ENCODE measurements around the gene SCUBE1. TPM values are rescaled to one million over a fixed set of nuclear protein-coding genes. Genes with fewer than 3 reads are reported as not detected.

SCUBE1 gene
- total and polyA plus RNA-seq, 5 donors, result 0.03 to 1.3 (median 0.33) TPM; not detected in 1

- H3K4me3 ChIP-seq (ENCODE audit: low read length), result no peak overlapping the region
- H3K27me3 ChIP-seq (ENCODE audit: control insufficient read depth, insufficient read depth), result no peaks in the 10 kb centered on the region
- ATAC-seq (no peak), DNase-seq (no peak)
- WGBS, result 90% methylated on average over 13 of the region's 13 CpGs
- H3K9me3 ChIP-seq (ENCODE audit: control insufficient read depth, low read length), result no peaks in the 10 kb centered on the region
- peaks cover 7% of the 10 kb centered on the region for H3K4me1 ChIP-seq (ENCODE audit: control insufficient read depth, insufficient read depth, low read length)
- no peak overlapping the region for H3K27ac ChIP-seq (ENCODE audit: low read length)
- intact Hi-C loops (cut with DNase I), result no loop called here
These were observed 75.1 kb downstream of the SCUBE1 start for GRCh38 chr22:43267981-43268660.

GRCh38 chr22:43267332-43267980 lies 75.7 kb downstream of the SCUBE1 start:
- no peaks in the 10 kb centered on the region for H3K27me3 ChIP-seq (ENCODE audit: control insufficient read depth, insufficient read depth)
- WGBS, result 92% methylated on average over 13 of the region's 13 CpGs

GRCh38 chr22:43266076-43266475 lies 77.1 kb downstream of the SCUBE1 start:
- intact Hi-C loops (cut with DNase I), result no loop called here
- H3K4me1 ChIP-seq (ENCODE audit: control insufficient read depth, insufficient read depth, low read length), result peaks cover 7% of the 10 kb centered on the region
- H3K9me3 ChIP-seq (ENCODE audit: control insufficient read depth, low read length), result no peaks in the 10 kb centered on the region
- no peaks in the 10 kb centered on the region for H3K27me3 ChIP-seq (ENCODE audit: control insufficient read depth, insufficient read depth)
- ATAC-seq, result no peak
- WGBS, result 82% methylated on average over 9 of the region's 9 CpGs
- H3K4me3 ChIP-seq (ENCODE audit: low read length), result no peak overlapping the region
- H3K27ac ChIP-seq (ENCODE audit: low read length), result no peak overlapping the region
- no peak for DNase-seq

More at GRCh38 chr22:43267332-43267980, 75.7 kb downstream of the SCUBE1 start:
- Histone ChIP-seq H3K9me3 (ENCODE audit: control insufficient read depth, low read length) (no peaks in the 10 kb centered on the region), H3K27ac (ENCODE audit: low read length) (no peak overlapping the region), H3K4me1 (ENCODE audit: control insufficient read depth, insufficient read depth, low read length) (peaks cover 7% of the 10 kb centered on the region), H3K4me3 (ENCODE audit: low read length) (no peak overlapping the region)
- intact Hi-C loops (cut with DNase I), result no loop called here
- DNase-seq, result no peak
- ATAC-seq, result no peak

GRCh38 chr22:43263645-43264514 lies 79.3 kb downstream of the SCUBE1 start:
- no peaks in the 10 kb centered on the region for H3K27me3 ChIP-seq (ENCODE audit: control insufficient read depth, insufficient read depth)
- H3K27ac ChIP-seq (ENCODE audit: low read length), result no peak overlapping the region
- 5% methylated on average over 27 of the region's 27 CpGs for WGBS
- DNase-seq, result peak; percentile 71 to 84 (median 79)
- no peaks in the 10 kb centered on the region for H3K9me3 ChIP-seq (ENCODE audit: control insufficient read depth, low read length)
- H3K4me1 ChIP-seq (ENCODE audit: control insufficient read depth, insufficient read depth, low read length), result peaks cover 7% of the 10 kb centered on the region
- intact Hi-C loops (cut with DNase I), result no loop called here
- ATAC-seq, result peak; percentile 37 to 80
- H3K4me3 ChIP-seq (ENCODE audit: low read length), result no peak overlapping the region

- ATAC-seq (peak in 1 of 2 donors; percentile 75), DNase-seq (peak in 2 of 3 donors; percentile 43 to 73)
- 50% methylated on average over 19 of the region's 19 CpGs for WGBS
- H3K27ac ChIP-seq (ENCODE audit: low read length), result no peak overlapping the region
- no peak overlapping the region for H3K4me3 ChIP-seq (ENCODE audit: low read length)
- peaks cover 7% of the 10 kb centered on the region for H3K4me1 ChIP-seq (ENCODE audit: control insufficient read depth, insufficient read depth, low read length)
- intact Hi-C loops (cut with DNase I), result no loop called here
- H3K9me3 ChIP-seq (ENCODE audit: control insufficient read depth, low read length), result no peaks in the 10 kb centered on the region
- no peaks in the 10 kb centered on the region for H3K27me3 ChIP-seq (ENCODE audit: control insufficient read depth, insufficient read depth)
These were observed 80.1 kb downstream of the SCUBE1 start for GRCh38 chr22:43262990-43263644.

- WGBS, result 79% methylated on average over 17 of the region's 17 CpGs
- no peak for ATAC-seq
- intact Hi-C loops (cut with DNase I), result no loop called here
These were observed 82.6 kb downstream of the SCUBE1 start for GRCh38 chr22:43260331-43261231.

GRCh38 chr22:43257961-43258360 lies 85.2 kb downstream of the SCUBE1 start:
- H3K27ac ChIP-seq (ENCODE audit: low read length), result no peak overlapping the region
- H3K4me1 ChIP-seq (ENCODE audit: control insufficient read depth, insufficient read depth, low read length), result no peaks in the 10 kb centered on the region
- 79% methylated on average over 20 of the region's 20 CpGs for WGBS
- DNase-seq (no peak), ATAC-seq (no peak)
- H3K27me3 ChIP-seq (ENCODE audit: control insufficient read depth, insufficient read depth), result no peaks in the 10 kb centered on the region
- intact Hi-C loops (cut with DNase I), result no loop called here
- H3K9me3 ChIP-seq (ENCODE audit: control insufficient read depth, low read length), result no peaks in the 10 kb centered on the region
- no peak overlapping the region for H3K4me3 ChIP-seq (ENCODE audit: low read length)

More at GRCh38 chr22:43260331-43261231, 82.6 kb downstream of the SCUBE1 start:
- Histone ChIP-seq H3K9me3 (ENCODE audit: control insufficient read depth, low read length) (no peaks in the 10 kb centered on the region), H3K27ac (ENCODE audit: low read length) (no peak overlapping the region), H3K27me3 (ENCODE audit: control insufficient read depth, insufficient read depth) (no peaks in the 10 kb centered on the region), H3K4me1 (ENCODE audit: control insufficient read depth, insufficient read depth, low read length) (peaks cover 7% of the 10 kb centered on the region), H3K4me3 (ENCODE audit: low read length) (no peak overlapping the region)
- no peak for DNase-seq

- H3K9me3 ChIP-seq (ENCODE audit: control insufficient read depth, low read length), result no peaks in the 10 kb centered on the region
- intact Hi-C loops (cut with DNase I), result no loop called here
- H3K27ac ChIP-seq (ENCODE audit: low read length), result no peak overlapping the region
- no peaks in the 10 kb centered on the region for H3K4me1 ChIP-seq (ENCODE audit: control insufficient read depth, insufficient read depth, low read length)
- DNase-seq (no peak), ATAC-seq (peak in 1 of 2 donors; percentile 26)
- 57% methylated on average over 10 of the region's 10 CpGs for WGBS
- no peaks in the 10 kb centered on the region for H3K27me3 ChIP-seq (ENCODE audit: control insufficient read depth, insufficient read depth)
- no peak overlapping the region for H3K4me3 ChIP-seq (ENCODE audit: low read length)
These were observed 85.6 kb downstream of the SCUBE1 start for GRCh38 chr22:43257549-43257948.

GRCh38 chr22:43256976-43257545 lies 86.1 kb downstream of the SCUBE1 start:
- 58% methylated on average over 8 of the region's 8 CpGs for WGBS
- no peaks in the 10 kb centered on the region for H3K27me3 ChIP-seq (ENCODE audit: control insufficient read depth, insufficient read depth)
- intact Hi-C loops (cut with DNase I), result no loop called here
- DNase-seq, result no peak
- H3K4me1 ChIP-seq (ENCODE audit: control insufficient read depth, insufficient read depth, low read length), result no peaks in the 10 kb centered on the region
- no peaks in the 10 kb centered on the region for H3K9me3 ChIP-seq (ENCODE audit: control insufficient read depth, low read length)
- no peak overlapping the region for H3K27ac ChIP-seq (ENCODE audit: low read length)
- no peak for ATAC-seq
- H3K4me3 ChIP-seq (ENCODE audit: low read length), result no peak overlapping the region

GRCh38 chr22:43256569-43256968 lies 86.6 kb downstream of the SCUBE1 start:
- Histone ChIP-seq H3K4me1 (ENCODE audit: control insufficient read depth, insufficient read depth, low read length) (no peaks in the 10 kb centered on the region), H3K9me3 (ENCODE audit: control insufficient read depth, low read length) (no peaks in the 10 kb centered on the region), H3K27me3 (ENCODE audit: control insufficient read depth, insufficient read depth) (no peaks in the 10 kb centered on the region), H3K27ac (ENCODE audit: low read length) (no peak overlapping the region), H3K4me3 (ENCODE audit: low read length) (no peak overlapping the region)
- no peak for DNase-seq
- 84% methylated on average over 9 of the region's 9 CpGs for WGBS
- ATAC-seq, result no peak
- intact Hi-C loops (cut with DNase I), result no loop called here

Measured in right cardiac atrium (tissue), 5 donors.